Endothelial cell of umbilical vein (primary cell): ENCODE results near the gene MAP3K12. TPM values are rescaled to one million over a fixed set of nuclear protein-coding genes. Genes with fewer than 3 reads are reported as not detected.

Experiments
- BruUV-seq: library from RNA; stranded (reverse); fragments of 400-500 nt; replicated peaks from 2 replicates; lab custom pipeline; 2021; lab: Mats Ljungman, UMichigan
- CTCF ChIA-PET: fragments of 300-600, 350-600 bp; sonication (Branson Sonifier 250); formaldehyde crosslinking; loops from one replicate; lab custom pipeline; 2021; ENCODE audit warnings: antibody characterized with exemption, inconsistent platforms; lab: Charles Lee
- POLR2A ChIA-PET: fragments of 300-600, 350-600 bp; sonication (Branson Sonifier 250); formaldehyde crosslinking; loops from one replicate; lab custom pipeline; 2021; ENCODE audit warnings: antibody characterized with exemption, inconsistent platforms; lab: Charles Lee
- DNase-seq: peaks from one replicate; pipeline ENCODE4 v3.0.0-alpha.2; 2011; ENCODE audit warnings: low read depth, low spot score
- FAIRE-seq: peaks from 2 replicates; lab custom pipeline; 2011; peaks lifted over from hg19 to GRCh38; lab: Jason Lieb, UNC
- H2AFZ ChIP-seq: 2 replicates; pipeline ENCODE4 v1.6.0; 2012; ENCODE audit warnings: low read depth, low read length, control low read depth, inconsistent platforms
- H3K27ac ChIP-seq: 2 replicates; pipeline ENCODE4 v1.5.1; 2011; ENCODE audit warnings: low read depth, mild to moderate bottlenecking, control low read depth, low read length, moderate library complexity; ENCODE audit not compliant: insufficient read depth
- H3K27me3 ChIP-seq, 2 experiments: 2 replicates each; pipeline versions ENCODE4 v1.6.0 to v1.6.1; 2011; ENCODE audit warnings: low read length in 2 of 2, mixed read lengths in 1 of 2; ENCODE audit not compliant: control insufficient read depth in 2 of 2, insufficient read depth in 2 of 2
- H3K36me3 ChIP-seq, 2 experiments: 2 replicates in 1 of 2; 3 replicates in 1 of 2; pipeline ENCODE4 v1.5.1; 2011; ENCODE audit warnings: low read length in 2 of 2, mild to moderate bottlenecking in 1 of 2, moderate library complexity in 1 of 2; ENCODE audit not compliant: control insufficient read depth in 2 of 2, insufficient read depth in 2 of 2; ENCODE audit errors: extremely low read depth in 1 of 2
- H3K4me1 ChIP-seq: 3 replicates; pipeline ENCODE4 v1.5.1; 2011; ENCODE audit warnings: mild to moderate bottlenecking, low read length; ENCODE audit not compliant: control insufficient read depth, insufficient read depth; ENCODE audit errors: extremely low read depth
- H3K4me2 ChIP-seq: 2 replicates; pipeline ENCODE4 v1.6.1; 2011; ENCODE audit warnings: low read length, control low read depth, mixed read lengths; ENCODE audit not compliant: insufficient read depth
- H3K4me3 ChIP-seq, 3 experiments: fragments of 200-600 bp in 1 of 3; sonication (generic), shearing (Covaris generic) in 1 of 3; replicated peaks in 1 of 3; 2 replicates each; pipeline ENCODE4 v1.5.1; 2011 to 2016; ENCODE audit warnings: control low read depth in 3 of 3, low read length in 3 of 3, mild to moderate bottlenecking in 2 of 3, inconsistent platforms in 1 of 3, low read depth in 1 of 3, moderate library complexity in 1 of 3; ENCODE audit not compliant: insufficient read depth in 1 of 3
- H3K79me2 ChIP-seq: 2 replicates; pipeline ENCODE4 v1.6.0; 2012; ENCODE audit warnings: low read length, inconsistent platforms; ENCODE audit not compliant: control insufficient read depth, insufficient read depth
- H3K9ac ChIP-seq: replicated peaks from 2 replicates; pipeline ENCODE3; 2011; ENCODE audit warnings: low read length, control low read depth; ENCODE audit not compliant: insufficient read depth; ENCODE audit errors: extremely low read depth
- H3K9me1 ChIP-seq: replicated peaks from 3 replicates; pipeline ENCODE4 v1.6.0; 2011; ENCODE audit warnings: mild to moderate bottlenecking, low read length; ENCODE audit not compliant: control insufficient read depth, insufficient read depth; ENCODE audit errors: extremely low read depth
- H3K9me3 ChIP-seq: replicated peaks from 2 replicates; pipeline ENCODE4 v1.5.1; 2012; ENCODE audit warnings: low read length, inconsistent platforms; ENCODE audit not compliant: control insufficient read depth, insufficient read depth
- H4K20me1 ChIP-seq: replicated peaks from 2 replicates; pipeline ENCODE3; 2011; ENCODE audit warnings: mild to moderate bottlenecking, low read length; ENCODE audit not compliant: control insufficient read depth, insufficient read depth; ENCODE audit errors: extremely low read depth
- GATA2 ChIP-seq: IDR thresholded peaks from 2 replicates; pipeline ENCODE4 v1.7.0; 2011; ENCODE audit warnings: low read depth, mild to moderate bottlenecking, moderate library complexity, mixed read lengths, low read length; ENCODE audit not compliant: insufficient read length, insufficient read depth
- JUN ChIP-seq: IDR thresholded peaks from 2 replicates; pipeline ENCODE4 v1.6.1; 2011; ENCODE audit warnings: borderline replicate concordance, low read depth; ENCODE audit not compliant: insufficient read length, insufficient read depth
- POLR2AphosphoS5 ChIP-seq: IDR thresholded peaks from 2 replicates; pipeline ENCODE4 v1.6.1; 2012; ENCODE audit warnings: low read depth, mild to moderate bottlenecking, control low read depth, low read length, moderate library complexity; ENCODE audit not compliant: insufficient read depth
- dilution Hi-C: fragments of 300-500 bp; cut with MboI; formaldehyde crosslinking; loops from one replicate; pipeline ENCODE4 v1.15.0; 2019; ENCODE audit warnings: low sequenced_read_pairs; ENCODE audit not compliant: extremely low pct_ligation_motif_present
- intact Hi-C: fragments of 100-400 bp; cut with micrococcal nuclease; formaldehyde crosslinking; loops from one replicate; pipeline ENCODE4 v1.10.0; 2022
- polyA plus RNA-seq, 4 experiments: library from polyadenylated mRNA; depleted of rRNA in 3 of 4; stranded (reverse) in 3 of 4; unstranded in 1 of 4; fragments of >200 nt; gene quantifications; 2 replicates each; pipeline versions ENCODE4 v1.2.1 to v1.2.3, GENCODE V29; 2011 to 2012; ENCODE audit warnings: missing spikeins in 1 of 4
- total RNA-seq: library from RNA; stranded (reverse); gene quantifications from 2 replicates; pipeline ENCODE4 v1.2.3, GENCODE V29; 2021
- TF ChIP-seq, protein P1 (sequence below): IDR thresholded peaks from 2 replicates; pipeline ENCODE4 v1.6.1; 2011; ENCODE audit not compliant: insufficient read depth, insufficient read length

The MAP3K12 gene
- total and polyA plus RNA-seq, 2 donors (not counting 3 experiments of a cell fraction or from before 2014, with no cell fraction given): 29.3 to 66.2 TPM

GRCh38 chr12:53464685-53465418, 34.4 kb downstream of the MAP3K12 start:
- no peak overlapping the region for H3K27ac ChIP-seq
- H3K4me2 ChIP-seq: no peak overlapping the region
- FAIRE-seq: no peak

DNA sequence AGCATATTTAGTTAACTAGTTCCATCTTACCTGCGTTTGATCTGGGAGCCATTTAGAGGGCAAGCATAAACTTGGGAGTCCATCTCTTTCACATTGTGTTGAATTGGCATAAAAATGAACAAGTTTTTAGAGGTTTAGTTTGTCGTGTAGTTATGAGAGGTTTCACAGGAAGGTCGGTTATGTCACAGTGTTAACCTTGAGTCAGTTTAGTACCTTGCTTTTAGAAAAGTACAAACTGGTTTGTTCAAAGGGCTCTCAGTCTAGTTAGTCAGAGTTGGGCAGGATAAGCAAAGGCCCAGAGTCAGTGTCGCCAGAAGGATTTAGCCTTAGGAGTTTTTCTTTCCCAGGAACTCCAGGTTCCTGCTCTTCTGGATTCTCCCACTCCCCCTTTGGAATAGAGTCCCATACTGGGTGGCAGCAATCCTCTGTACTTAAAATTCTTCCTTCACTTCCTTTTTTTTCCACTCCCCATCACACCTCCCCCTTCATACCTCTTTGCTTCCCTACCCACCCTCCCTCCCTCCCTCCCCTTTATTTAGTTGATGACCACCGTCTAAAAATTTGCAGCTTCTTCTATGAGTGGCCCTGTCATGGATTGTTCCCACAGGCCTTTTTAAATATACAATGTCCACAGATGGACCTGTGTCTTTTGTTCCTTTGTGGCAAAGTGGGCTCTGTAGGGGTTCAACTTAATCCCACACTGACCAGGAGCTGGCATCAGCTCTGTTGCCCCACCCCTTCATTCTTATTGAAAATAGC, 35.3 kb downstream of the MAP3K12 start:
- FAIRE-seq: no peak
- ChIA-PET POLR2A (interaction anchor here (0.5 to 1.3 kb wide), 3 partner anchors 9 to 269 kb away, joined by 3 to 14 read pairs (median 5); no protein-coding TSS in a partner anchor), CTCF (interaction anchor here (0.9 to 1.8 kb wide), 3 partner anchors 9 to 13 kb away, joined by 3 to 9 read pairs (median 3); no protein-coding TSS in a partner anchor)
- Histone ChIP-seq H3K27ac (no peak overlapping the region), H3K9me3 (no peaks in the 10 kb centered on the region), H4K20me1 (peaks cover 27% of the 10 kb centered on the region), H2AFZ (no peak overlapping the region), H3K4me1 (no peaks in the 10 kb centered on the region), H3K9me1 (no peaks in the 10 kb centered on the region), H3K9ac (no peak overlapping the region), H3K36me3 (peaks cover 73 to 94% of the 10 kb centered on the region in 2 experiments), H3K4me2 (no peak overlapping the region), H3K4me3 (no peak overlapping the region), H3K27me3 (no peaks in the 10 kb centered on the region), H3K79me2 (peaks cover 88% of the 10 kb centered on the region)
- TF ChIP-seq, protein P1, sequence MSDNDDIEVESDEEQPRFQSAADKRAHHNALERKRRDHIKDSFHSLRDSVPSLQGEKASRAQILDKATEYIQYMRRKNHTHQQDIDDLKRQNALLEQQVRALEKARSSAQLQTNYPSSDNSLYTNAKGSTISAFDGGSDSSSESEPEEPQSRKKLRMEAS: no peak
- TF ChIP-seq POLR2AphosphoS5: peak; percentile 18
- DNase-seq: no peak
- intact Hi-C loops (no loop called here), dilution Hi-C loops (no loop called here)
- no TSS peak for BruUV-seq

More at GRCh38 chr12:53464685-53465418, 34.4 kb downstream of the MAP3K12 start:
- Histone ChIP-seq H3K36me3 (peaks cover 76 to 93% of the 10 kb centered on the region in 2 experiments), H3K4me3 (no peak overlapping the region), H3K79me2 (peaks cover 83% of the 10 kb centered on the region), H3K9me3 (no peaks in the 10 kb centered on the region), H3K9me1 (no peaks in the 10 kb centered on the region), H3K9ac (no peak overlapping the region), H3K27me3 (no peaks in the 10 kb centered on the region), H3K4me1 (no peaks in the 10 kb centered on the region), H2AFZ (no peak overlapping the region), H4K20me1 (peaks cover 27% of the 10 kb centered on the region)
- ChIA-PET POLR2A (interaction anchor here (0.6 to 1.3 kb wide), 2 partner anchors 24 to 270 kb away, joined by 5 to 14 read pairs; no protein-coding TSS in a partner anchor), CTCF (interaction anchor here (0.9 to 1.8 kb wide), 3 partner anchors 9 to 12 kb away, joined by 3 to 9 read pairs (median 3); no protein-coding TSS in a partner anchor)
- TF ChIP-seq JUN (no peak), GATA2 (no peak)
- dilution Hi-C loops (no loop called here), intact Hi-C loops (no loop called here)
- DNase-seq: no peak
- BruUV-seq: no TSS peak
